C4-2B (cell line): ENCODE results near the gene CC2D2A.

Experiments used
- CTCF ChIP-seq: fragments of 450-650 bp; conservative IDR thresholded peaks from 2 replicates; pipeline ENCODE4 v1.5.1; 2017; ENCODE audit warnings: mild to moderate bottlenecking
- ZFX ChIP-seq: fragments of 450-650 bp; IDR thresholded peaks from 2 replicates; pipeline ENCODE4 v1.6.1; 2017

- TF ChIP-seq CTCF, result no peak
- TF ChIP-seq ZFX, result no peak
Observed at GRCh38 chr4:15636818-15637217, 167.1 kb downstream of the CC2D2A start.
